Lower leg skin (tissue), 3 donors: Measurements from ENCODE around the gene NR5A2.

Experiments used
- CTCF ChIP-seq, 3 donors: fragments of 450-650 bp; IDR thresholded peaks; one replicate each; pipeline ENCODE4 v1.5.1; 2016; ENCODE audit warnings: antibody characterized with exemption in 3 of 3, mild to moderate bottlenecking in 3 of 3, moderate library complexity in 2 of 3
- POLR2A ChIP-seq, 2 donors: fragments of 450-650 bp; IDR thresholded peaks; one replicate each; pipeline ENCODE4 v1.6.1; 2016 to 2017; ENCODE audit warnings: antibody characterized with exemption in 2 of 2, mild to moderate bottlenecking in 1 of 2, moderate library complexity in 1 of 2

DNA sequence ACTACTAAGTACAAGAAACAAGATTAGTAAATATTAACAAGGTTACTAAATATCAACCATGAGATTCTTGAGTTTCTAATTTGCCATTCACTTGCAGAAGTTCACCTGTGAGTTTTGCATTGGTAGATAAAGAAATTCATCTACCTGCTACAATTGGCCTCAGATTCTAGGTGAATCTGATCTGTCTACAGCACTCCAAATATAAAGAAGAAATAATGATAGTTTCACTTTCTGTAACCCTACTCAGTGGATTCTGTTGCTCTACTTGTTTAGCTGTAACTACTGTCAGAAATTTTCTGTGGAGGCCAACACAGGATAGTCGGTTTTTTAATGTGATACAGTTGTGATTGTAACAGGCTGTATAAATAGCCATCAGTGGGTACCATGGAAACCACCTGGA is 118.6 kb downstream of the NR5A2 start:
- TF ChIP-seq CTCF (IDR thresholded peaks at IDR 0.05) (no peak), POLR2A (IDR thresholded peaks at IDR 0.05) (no peak)
